Fibroblast of pulmonary artery (primary cell): ENCODE data around the gene OR13G1.

Experiments
- DNase-seq: peaks from one replicate; pipeline ENCODE4 v3.0.0-alpha.2; 2010; ENCODE audit warnings: low read depth
- H3K4me3 ChIP-seq: replicated peaks from 2 replicates; pipeline ENCODE4 v1.5.1; 2011; ENCODE audit warnings: low read depth, mild to moderate bottlenecking, control low read depth, low read length, moderate library complexity
- TF ChIP-seq, protein P1 (sequence below): IDR thresholded peaks from 2 replicates; pipeline ENCODE4 v1.5.1; 2011; ENCODE audit warnings: mild to moderate bottlenecking, control low read depth, low read length, inconsistent platforms; ENCODE audit errors: missing control alignments

Gene OR13G1

DNA sequence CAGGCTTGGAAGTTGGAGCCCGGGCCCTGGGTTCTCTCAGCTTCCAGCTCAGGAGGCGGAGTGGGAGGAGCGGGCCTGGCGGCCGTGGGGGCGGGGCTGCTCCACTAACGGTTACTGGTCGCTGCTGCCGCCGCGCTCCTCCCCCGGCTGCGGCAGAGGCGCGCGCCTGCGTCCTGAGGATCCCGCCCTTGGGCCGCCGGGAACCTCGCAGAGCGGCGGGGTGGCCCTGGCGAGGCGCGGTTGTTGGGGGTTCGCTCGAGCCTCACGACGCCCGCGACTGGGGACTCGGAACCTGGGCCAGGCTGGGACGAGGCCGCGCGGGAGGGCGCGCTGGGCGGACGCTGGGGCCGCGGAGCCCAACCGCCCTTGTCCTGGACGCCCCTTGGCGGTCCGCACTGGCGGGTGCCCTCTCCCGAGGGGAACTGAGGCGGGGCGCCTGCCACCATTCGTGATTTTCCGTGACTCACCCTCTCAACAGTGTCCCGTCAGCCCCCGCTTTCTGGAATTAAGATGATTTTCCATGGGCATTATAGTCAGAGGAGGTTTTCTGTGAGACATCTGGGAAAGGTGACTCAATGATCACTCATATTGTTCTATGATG lies 40.1 kb downstream of the OR13G1 start:
- TF ChIP-seq, protein P1, sequence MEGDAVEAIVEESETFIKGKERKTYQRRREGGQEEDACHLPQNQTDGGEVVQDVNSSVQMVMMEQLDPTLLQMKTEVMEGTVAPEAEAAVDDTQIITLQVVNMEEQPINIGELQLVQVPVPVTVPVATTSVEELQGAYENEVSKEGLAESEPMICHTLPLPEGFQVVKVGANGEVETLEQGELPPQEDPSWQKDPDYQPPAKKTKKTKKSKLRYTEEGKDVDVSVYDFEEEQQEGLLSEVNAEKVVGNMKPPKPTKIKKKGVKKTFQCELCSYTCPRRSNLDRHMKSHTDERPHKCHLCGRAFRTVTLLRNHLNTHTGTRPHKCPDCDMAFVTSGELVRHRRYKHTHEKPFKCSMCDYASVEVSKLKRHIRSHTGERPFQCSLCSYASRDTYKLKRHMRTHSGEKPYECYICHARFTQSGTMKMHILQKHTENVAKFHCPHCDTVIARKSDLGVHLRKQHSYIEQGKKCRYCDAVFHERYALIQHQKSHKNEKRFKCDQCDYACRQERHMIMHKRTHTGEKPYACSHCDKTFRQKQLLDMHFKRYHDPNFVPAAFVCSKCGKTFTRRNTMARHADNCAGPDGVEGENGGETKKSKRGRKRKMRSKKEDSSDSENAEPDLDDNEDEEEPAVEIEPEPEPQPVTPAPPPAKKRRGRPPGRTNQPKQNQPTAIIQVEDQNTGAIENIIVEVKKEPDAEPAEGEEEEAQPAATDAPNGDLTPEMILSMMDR = no peak
- DNase-seq = peak; percentile 15
- H3K4me3 ChIP-seq = no peak overlapping the region

DNA sequence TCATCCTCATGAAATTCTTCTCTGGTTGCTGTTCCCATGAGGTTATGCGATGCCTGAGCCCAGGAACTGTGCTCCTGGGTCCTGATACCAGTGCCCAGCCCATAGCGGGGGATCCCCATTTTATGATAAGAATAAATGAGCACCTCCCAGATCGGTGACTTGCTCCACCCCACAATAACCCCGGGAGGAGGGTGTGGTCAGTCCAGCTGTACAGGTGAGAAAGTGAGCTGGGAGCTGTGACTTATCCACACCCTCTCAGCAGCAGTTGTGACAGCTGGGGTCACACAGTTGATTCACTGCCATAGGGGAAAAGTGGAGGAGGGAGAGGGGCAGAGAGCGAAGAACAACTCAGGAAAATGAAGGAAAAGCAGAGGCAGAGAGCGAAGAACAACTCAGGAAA lies 40.8 kb downstream of the OR13G1 start:
- TF ChIP-seq, protein P1 = no peak
- DNase-seq = no peak
- no peak overlapping the region for H3K4me3 ChIP-seq

DNA sequence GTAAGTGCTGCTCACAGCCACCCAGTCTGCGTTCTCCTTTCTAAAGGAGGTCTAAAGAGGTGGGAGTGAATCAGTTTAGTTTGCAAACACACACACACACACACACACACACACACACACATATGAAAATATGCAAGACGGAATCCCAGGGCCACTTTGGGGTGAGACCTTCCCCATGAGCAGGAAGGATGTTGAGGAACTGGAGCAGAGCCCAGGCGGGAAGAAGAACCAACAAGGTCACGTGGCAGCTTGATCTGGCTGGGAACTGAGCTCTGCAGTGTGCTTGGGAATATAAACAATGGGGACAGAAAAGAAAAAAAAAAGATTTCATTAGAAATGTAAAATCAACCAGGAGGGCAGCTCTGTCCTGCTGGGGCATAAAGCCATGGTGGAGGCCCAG lies 41.5 kb downstream of the OR13G1 start:
- no peak overlapping the region for H3K4me3 ChIP-seq
- TF ChIP-seq, protein P1 = no peak

DNA sequence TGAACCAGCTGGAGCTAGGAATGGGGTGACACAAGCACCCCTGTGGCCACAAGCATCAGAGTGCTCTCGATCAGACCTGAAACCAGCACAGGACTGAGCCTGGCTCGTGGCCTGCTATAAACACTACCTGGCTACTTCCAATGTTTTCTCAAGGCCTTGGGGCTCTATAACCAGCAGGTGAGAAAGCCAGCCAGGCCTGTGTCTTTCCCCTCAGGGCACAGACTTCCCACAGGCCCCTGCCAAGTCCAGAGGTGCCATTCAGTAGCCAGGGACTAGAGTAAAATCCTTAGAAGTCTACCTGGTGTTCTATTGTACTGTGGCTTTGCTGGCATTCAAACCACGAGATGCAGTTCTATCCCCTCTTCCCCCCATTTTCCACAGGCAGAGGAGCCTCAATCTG lies 51.6 kb downstream of the OR13G1 start:
- TF ChIP-seq, protein P1 = no peak
- H3K4me3 ChIP-seq = no peak overlapping the region
- DNase-seq = no peak

More for the DNA sequence above, 41.5 kb downstream of the OR13G1 start:
- no peak for DNase-seq
